Right lung (tissue), 5 donors: ENCODE data around the gene CABP4. TPM values are rescaled to one million over a fixed set of nuclear protein-coding genes. Genes with fewer than 3 reads are reported as not detected.
"Not testable (repeated sequence)": the region's sequence is repeated elsewhere in the genome, so short reads cannot be mapped to it uniquely, and the experiment has no call there.

ENCODE experiments used
- DNase-seq, 2 donors: peaks; one replicate each; pipeline ENCODE4 v3.0.0-alpha.2; 2013
- polyA plus RNA-seq, 5 donors: library from polyadenylated mRNA; unstranded; fragments of 120-200 nt; gene quantifications; one replicate each; pipeline versions ENCODE4 v1.2.1 to v1.2.3, GENCODE V29; 2013; ENCODE audit warnings: inconsistent platforms in 1 of 5, low replicate concordance in 1 of 5; ENCODE audit not compliant: insufficient read length in 5 of 5, insufficient read depth in 1 of 5

The CABP4 gene
- polyA plus RNA-seq, 5 donors = 1.9 to 2.5 (median 2.2) TPM

DNA sequence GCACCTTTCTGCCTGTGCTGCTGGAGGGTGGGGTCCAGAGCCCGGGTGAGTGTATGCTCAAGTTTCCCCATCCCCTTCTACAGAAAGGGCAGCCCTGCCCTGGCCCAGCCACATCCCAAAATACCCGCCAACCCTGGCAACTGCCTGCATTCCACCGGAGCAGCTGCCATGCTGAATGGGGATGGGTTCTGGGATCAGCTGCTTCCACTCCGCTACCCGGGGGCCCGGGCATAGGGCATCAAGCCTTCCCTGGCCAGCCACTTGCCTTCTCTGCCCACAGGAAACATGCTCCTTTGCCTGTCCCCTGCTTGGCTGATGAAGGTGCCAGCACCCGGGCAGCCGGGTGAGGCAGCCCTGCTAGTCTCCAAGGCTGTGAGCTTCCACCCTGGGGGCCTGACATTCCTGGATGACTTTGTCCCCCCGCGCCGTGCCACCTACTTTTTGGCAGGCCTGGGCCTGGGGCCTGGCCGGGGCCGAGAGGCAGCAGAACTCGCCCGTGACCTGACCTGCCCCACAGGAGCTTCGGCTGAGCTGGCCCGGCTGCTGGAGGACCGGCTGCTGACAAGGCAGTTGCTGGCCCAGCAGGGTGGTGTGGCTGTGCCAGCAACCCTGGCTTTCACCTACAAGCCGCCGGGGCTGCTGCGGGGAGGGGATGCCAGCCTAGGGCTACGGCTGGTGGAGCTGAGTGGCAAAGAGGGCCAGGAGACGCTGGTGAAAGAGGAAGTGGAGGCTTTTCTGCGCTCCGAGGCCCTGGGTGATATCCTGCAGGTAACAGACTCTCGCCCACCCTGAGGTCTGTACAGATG, 36.5 kb upstream of the CABP4 start:
- no peak for DNase-seq

DNA sequence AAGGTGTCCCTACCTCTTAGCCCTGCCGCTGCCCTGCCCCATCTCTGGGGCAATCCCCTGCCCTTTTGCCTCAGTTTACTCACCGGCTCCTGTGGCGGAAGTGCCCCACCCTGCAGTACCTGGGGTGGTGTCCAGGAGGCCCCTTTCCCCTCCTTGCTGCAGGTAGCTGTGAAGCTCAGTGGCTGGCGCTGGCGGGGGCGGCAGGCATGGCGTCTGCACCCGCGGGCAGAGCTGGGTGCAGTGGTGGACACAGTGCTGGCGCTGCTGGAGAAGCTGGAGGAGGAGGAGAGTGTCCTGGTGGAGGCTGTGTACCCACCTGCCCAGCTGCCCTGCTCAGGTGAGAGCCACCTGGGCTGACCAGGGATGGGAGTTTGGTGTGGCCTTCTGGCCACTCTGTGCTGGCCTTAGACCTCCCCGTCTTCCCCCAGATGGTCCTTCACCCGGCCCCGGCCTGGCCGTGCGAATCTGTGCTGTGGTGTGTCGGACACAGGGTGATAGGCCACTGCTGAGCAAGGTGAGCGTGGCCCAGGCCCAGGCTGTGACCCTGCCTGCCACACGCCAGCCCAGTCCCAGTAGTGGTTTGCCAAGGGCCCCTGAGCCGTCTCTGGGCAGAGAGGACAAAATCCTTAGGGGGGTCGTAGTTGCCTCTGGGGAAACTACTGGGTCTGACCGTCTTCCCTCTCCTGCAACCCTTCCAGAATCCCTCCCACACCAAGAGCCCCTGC, 35.7 kb upstream of the CABP4 start:
- no peak for DNase-seq

- no peak for DNase-seq
These were observed 35.0 kb upstream of the CABP4 start for GRCh38 chr11:67420147-67420645.

DNA sequence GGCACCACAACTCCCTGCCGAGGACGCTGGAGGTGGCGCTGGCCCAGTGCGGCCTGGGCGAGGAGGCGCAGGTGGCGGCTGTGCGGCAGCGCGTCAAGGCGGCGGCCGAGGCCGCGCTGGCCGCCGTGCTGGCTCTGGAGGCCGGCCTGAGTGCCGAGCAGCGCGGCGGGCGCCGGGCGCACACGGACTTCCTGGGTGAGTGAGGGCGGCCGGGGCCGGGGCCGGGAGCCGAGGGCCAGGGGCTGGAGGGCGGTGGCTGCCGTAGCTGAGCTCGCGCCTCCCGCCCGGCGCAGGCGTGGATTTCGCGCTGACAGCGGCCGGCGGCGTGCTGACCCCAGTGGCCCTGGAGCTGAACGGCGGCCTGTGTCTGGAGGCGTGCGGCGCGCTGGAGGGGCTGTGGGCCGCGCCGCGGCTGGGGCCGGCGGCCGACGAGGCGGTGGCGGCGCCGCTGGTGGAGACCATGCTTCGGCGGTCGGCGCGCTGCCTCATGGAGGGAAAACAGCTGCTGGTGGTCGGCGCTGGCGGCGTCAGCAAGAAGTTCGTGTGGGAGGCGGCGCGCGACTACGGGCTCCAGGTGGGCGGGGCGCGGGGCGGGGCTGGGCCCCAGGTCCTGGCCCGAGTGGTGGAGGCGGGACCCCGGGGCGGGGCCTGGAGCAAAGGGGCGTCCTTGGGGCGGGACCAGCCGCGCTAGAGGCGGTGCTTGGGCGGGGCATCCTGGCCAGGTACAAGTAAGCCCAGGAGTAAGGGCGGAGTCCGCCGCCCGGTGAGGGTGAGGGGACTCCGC, 34.3 kb upstream of the CABP4 start:
- peak; percentile 92 to 93 for DNase-seq

- no peak for DNase-seq
These were observed 33.6 kb upstream of the CABP4 start for GRCh38 chr11:67421430-67422031.

DNA sequence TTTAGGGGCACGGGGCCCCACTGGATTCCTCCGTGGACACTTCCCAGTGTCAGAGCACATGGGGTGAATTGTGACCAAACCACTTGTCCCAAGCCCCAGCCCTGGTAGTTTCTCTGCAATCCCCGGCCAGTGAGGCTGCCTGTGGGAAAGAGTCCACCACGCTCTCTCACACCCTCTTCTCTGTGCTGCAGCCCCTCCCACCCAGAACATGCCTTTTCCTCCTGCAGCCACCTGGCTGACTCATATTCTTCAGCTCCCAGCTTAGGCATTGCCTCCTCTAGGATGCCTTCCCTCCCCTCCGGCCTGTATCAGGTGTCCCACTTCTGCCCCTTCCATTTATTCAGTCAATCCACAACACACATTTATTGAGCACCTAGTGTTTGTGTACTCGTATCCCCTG, 32.3 kb upstream of the CABP4 start:
- no peak for DNase-seq

- DNase-seq = no peak
These were observed 31.7 kb upstream of the CABP4 start for GRCh38 chr11:67423466-67423865.

DNA sequence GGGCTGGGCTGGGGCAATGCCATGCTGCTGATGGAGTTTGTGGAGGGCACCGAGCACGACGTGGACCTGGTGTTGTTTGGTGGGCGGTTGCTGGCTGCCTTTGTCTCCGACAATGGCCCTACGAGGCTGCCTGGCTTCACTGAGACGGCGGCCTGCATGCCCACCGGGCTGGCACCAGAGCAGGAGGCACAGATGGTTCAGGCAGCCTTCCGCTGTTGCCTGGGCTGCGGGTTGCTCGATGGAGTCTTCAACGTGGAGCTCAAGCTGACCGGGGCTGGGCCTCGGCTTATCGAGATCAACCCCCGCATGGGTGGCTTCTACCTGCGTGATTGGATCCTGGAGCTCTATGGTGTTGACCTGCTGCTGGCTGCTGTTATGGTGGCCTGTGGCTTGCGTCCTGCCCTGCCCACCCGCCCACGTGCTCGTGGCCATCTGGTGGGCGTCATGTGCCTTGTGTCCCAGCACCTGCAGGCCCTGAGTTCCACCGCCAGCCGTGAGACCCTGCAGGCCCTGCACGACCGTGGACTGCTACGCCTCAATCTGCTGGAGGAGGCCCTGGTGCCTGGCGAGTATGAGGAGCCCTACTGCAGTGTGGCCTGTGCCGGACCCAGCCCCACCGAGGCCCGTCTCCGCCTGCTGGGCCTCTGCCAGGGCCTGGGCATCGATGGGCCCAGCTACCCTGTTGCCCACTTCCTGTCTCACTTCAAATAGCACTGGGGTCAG, 31.1 kb upstream of the CABP4 start:
- DNase-seq = no peak

DNA sequence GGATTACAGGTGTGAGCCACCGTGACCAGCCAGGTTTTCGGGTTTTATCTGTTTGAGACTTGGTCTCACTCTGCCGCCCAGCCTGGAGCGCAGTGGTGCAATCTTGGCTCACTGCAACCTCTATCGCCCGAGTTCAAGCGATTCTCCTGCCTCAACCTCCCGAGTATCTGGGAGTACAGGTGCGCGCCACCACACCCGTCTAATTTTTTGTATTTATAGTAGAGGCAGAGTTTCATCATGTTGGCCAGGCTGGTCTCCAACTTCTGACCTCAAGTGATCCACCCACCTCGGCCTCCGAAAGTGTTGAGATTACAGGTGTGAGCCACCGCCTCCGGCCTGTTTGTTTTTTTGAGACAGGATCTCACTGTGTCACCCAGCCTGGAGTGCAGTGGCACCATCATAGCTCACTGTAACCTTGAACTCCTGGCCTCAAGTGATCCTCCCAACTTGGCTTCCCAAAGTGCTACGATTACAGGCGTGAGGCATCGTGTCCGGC, 27.7 kb upstream of the CABP4 start:
- DNase-seq = not testable (repeated sequence)

- DNase-seq = peak; percentile 96 to 97
These were observed 26.8 kb upstream of the CABP4 start, which contains the start of gene RPS6KB2 for GRCh38 chr11:67428052-67429001. TSS of gene RPS6KB2 (plus strand) at chr11:67428494. CDS start at chr11:67428546, 52 bp downstream.

DNA sequence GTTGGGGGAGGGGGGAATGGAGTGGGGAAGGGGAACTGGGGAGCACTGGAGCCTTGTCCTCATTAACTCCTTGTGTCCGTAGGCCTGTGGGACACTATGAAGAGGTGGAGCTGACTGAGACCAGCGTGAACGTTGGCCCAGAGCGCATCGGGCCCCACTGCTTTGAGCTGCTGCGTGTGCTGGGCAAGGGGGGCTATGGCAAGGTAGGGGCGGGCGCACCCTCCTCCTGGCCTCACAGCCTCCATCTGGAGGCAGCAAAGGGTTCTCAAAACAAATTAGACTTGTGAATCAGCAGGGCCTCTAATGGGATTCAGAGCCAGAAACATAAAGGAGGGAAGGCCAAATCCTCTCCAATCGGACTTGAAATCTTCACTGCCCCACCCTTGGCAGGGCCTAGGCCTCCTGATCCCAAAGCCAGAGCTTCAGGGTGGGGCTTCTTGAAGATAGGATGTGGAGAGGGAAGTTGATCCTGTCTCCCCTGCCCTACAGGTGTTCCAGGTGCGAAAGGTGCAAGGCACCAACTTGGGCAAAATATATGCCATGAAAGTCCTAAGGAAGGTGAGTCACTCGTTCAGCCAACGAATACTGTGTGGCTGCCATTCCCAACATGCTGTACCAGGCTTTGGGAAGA, 26.0 kb upstream of the CABP4 start:
- no peak for DNase-seq

DNA sequence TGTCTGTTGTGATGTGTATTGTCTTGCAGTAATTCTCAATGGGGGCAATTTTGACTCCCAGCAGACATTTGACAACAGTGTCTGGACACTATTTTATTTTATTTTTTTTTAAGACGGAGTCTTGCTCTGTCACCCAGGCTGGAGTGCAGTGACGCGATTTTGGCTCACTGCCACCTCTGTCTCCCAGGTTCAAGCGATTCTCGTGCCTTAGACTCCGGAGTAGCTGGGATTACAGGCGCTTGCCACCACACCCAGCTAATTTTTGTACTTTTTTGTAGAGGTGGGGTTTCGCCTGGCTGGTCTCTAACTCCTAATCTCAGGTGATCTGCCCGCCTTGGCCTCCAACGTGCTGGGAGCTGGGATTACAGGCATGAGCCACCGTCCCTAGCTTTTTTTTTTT, 25.4 kb upstream of the CABP4 start:
- no peak for DNase-seq

DNA sequence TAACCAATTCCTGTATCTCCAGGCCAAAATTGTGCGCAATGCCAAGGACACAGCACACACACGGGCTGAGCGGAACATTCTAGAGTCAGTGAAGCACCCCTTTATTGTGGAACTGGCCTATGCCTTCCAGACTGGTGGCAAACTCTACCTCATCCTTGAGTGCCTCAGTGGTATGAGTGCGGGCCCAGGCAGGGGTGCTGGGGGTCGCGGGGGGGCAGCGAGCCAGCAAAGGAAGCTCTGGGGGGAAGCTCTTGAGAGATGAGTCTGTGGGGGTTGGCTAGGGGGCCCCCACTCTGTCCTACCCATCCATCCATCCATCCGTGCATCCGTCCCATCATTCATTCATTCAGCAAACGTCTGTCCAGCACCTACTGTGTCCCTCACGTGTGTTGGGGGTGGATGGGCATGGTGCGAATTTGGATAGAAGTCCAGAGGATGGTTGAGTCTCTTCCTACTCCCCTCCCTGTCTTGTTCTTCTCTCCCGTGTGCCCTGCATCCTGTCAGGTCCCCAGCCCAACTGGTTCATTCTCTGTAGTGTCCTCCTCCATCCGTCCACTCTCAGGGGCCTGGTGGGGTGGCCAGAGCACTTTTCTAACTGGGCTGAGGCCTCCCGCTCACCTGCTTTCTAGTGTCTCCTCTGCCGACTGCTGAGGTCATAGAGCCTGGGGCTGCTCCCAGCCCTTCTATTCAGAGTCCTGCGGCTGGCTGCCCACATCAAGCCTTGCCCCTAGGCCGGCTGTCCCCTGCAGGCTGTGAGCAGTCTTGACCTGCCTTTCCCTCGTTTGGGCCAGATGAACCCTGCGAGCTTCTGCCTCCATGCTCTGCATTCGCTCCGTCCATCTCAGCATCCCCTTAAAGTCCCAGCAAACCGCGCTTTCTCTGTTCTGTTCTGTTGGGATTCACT, 23.6 kb upstream of the CABP4 start:
- no peak for DNase-seq

DNA sequence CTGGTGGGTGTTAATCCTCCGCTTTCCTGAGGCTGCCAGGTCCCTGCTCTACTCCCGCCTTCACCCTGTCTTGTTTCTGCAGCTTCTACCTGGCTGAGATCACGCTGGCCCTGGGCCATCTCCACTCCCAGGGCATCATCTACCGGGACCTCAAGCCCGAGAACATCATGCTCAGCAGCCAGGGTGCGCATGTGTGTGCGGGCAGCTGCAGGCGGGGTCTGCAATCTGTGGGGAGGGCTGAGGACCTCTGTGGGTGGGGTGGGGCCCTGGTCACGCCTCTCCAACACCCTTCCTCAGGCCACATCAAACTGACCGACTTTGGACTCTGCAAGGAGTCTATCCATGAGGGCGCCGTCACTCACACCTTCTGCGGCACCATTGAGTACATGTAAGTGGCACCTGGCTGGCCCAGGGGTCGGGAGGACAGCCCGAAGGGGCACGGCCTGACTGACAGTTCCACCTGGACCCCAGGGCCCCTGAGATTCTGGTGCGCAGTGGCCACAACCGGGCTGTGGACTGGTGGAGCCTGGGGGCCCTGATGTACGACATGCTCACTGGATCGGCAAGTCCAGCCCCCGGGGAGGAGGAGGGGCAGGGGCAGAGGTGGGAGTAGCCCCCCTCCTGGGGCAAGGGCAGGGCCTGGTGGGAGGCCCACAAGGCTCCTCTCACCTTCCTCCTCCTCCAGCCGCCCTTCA, 22.4 kb upstream of the CABP4 start:
- DNase-seq = no peak

GRCh38 chr11:67433536-67434394, 21.4 kb upstream of the CABP4 start:
- no peak for DNase-seq

GRCh38 chr11:67434395-67434881, 20.7 kb upstream of the CABP4 start:
- no peak for DNase-seq
